Heart right ventricle (tissue), 16 donors: ENCODE data around the gene KCNQ1. TPM values are rescaled to one million over a fixed set of nuclear protein-coding genes. Genes with fewer than 3 reads are reported as not detected.

Experiments
- ATAC-seq, 8 donors: fragments of 200-7000 bp; cut with Tn5 transposase; one replicate each; pipeline ENCODE4 v1.9.1; 2020; ENCODE audit warnings: mild to moderate bottlenecking in 8 of 8, moderate library complexity in 8 of 8, moderate number of reproducible peaks in 1 of 8
- DNase-seq, 2 donors: peaks; one replicate each; pipeline ENCODE4 v3.0.0-alpha.2; 2020
- H3K27ac ChIP-seq, 10 donors: fragments of 200-600 bp; sonication (generic) in 2 of 10; one replicate each; pipeline versions ENCODE4 v1.5.0 to v1.8.0; 2020 to 2022; ENCODE audit warnings: mild to moderate bottlenecking in 3 of 10
- H3K27me3 ChIP-seq, 7 donors: fragments of 200-600 bp; one replicate each; pipeline ENCODE4 v1.8.0; 2021 to 2022; ENCODE audit warnings: mild to moderate bottlenecking in 2 of 7
- H3K36me3 ChIP-seq, 9 donors: fragments of 200-600 bp; sonication (generic) in 1 of 9; one replicate each; pipeline versions ENCODE4 v1.5.0 to v1.8.0; 2020 to 2022; ENCODE audit warnings: mild to moderate bottlenecking in 2 of 9
- H3K4me1 ChIP-seq, 9 donors: fragments of 200-600 bp; sonication (generic) in 1 of 9; one replicate each; pipeline versions ENCODE4 v1.5.0 to v1.8.0; 2020 to 2022; ENCODE audit warnings: mild to moderate bottlenecking in 4 of 9
- H3K4me3 ChIP-seq, 10 donors: fragments of 200-600 bp; sonication (generic) in 2 of 10; one replicate each; pipeline versions ENCODE4 v1.5.0 to v1.8.0; 2020 to 2022; ENCODE audit warnings: mild to moderate bottlenecking in 7 of 10, moderate library complexity in 2 of 10
- H3K9me3 ChIP-seq, 11 donors: fragments of 200-600 bp in 10 of 11; sonication (generic) in 2 of 11; one replicate each; pipeline versions ENCODE4 v1.5.0 to v1.8.0; 2013 to 2022; ENCODE audit warnings: mild to moderate bottlenecking in 2 of 11, control low read depth in 1 of 11, moderate library complexity in 1 of 11
- WGBS, 2 donors: extraction: QIAGEN DNeasy Blood & Tissue Kit; methylation state at CpG; one replicate each; pipeline ENCODE4 v1.1.7; 2013; ENCODE audit warnings: inconsistent platforms in 1 of 2; 5-methylcytosine and 5-hydroxymethylcytosine counted together
- intact Hi-C, 10 donors: fragments of 100-400 bp; cut with DNase I; formaldehyde crosslinking; loops; one replicate each; pipeline versions ENCODE4 v1.11.1 to v1.14.2; 2022
- polyA plus RNA-seq, 2 donors: library from polyadenylated mRNA; stranded (reverse); fragments of 200-250 nt; gene quantifications; one replicate each; pipeline ENCODE4 v1.2.3, GENCODE V29; 2013
- total RNA-seq, 10 donors: library from RNA; stranded (reverse); fragmentation: NEBNext Ultra II Directional in 3 of 10; extraction: Animal tissue kit (Norgen Biotek cat#: 25700) in 3 of 10; gene quantifications; one replicate each; pipeline versions ENCODE4 v1.2.1 to v1.2.4, GENCODE V29; 2021 to 2023
- TF ChIP-seq, protein P1 (sequence below), 9 donors: fragments of 200-600 bp; sonication (generic) in 2 of 9; IDR thresholded peaks; one replicate each; pipeline versions ENCODE4 v1.5.0 to v1.8.0; 2021 to 2022; ENCODE audit warnings: antibody characterized with exemption in 9 of 9, mild to moderate bottlenecking in 5 of 9, moderate library complexity in 1 of 9
- donor health status: Arrhythmogenic right ventricular cardiomyopathy.
- donor health status: ischemic (EF 13 %, LVEDD 7.1; RV severe dilation, severe dysfunction).
- donor health status: healthy with polysubstance abuse.
- donor health status: DM: no; HTN: yes; CAD: no.
- donor health status: DM: no; HTN: no; CAD: no.
- donor health status: ischemic (EF 25% LVEDD 6.9; RV normal size, moderate dysfunction).
- donor health status: ischemic (EF 25% LVEDD 5.7; RV mildly dilated, moderate dysfunction).
- donor health status: healthy.
- donor health status: DM: yes; HTN: yes; CAD: no.
- donor health status: Ischemic cardiomyopathy.
- donor health status: ischemic (EF 35%, LVEDD 5.7; RV mildly dilated, moderate dysfunction).
- donor health status: nonischemic (EF 11% LVEDD 7.7; RV severe dilation, severe dysfunction).
- donor health status: DM: yes; HTN: yes; CAD: no.
- donor health status: PGD.
- donor health status: ischemic (EF 29% LVEDD 5.4; RV normal size, mild dysfunction).
- donor health status: nonischemic (EF 23%, LVEDD 6.1; RV moderate dilation, normal function).

KCNQ1 gene
- total and polyA plus RNA-seq, 12 donors, result 19.9 to 48.2 (median 33.7) TPM

DNA sequence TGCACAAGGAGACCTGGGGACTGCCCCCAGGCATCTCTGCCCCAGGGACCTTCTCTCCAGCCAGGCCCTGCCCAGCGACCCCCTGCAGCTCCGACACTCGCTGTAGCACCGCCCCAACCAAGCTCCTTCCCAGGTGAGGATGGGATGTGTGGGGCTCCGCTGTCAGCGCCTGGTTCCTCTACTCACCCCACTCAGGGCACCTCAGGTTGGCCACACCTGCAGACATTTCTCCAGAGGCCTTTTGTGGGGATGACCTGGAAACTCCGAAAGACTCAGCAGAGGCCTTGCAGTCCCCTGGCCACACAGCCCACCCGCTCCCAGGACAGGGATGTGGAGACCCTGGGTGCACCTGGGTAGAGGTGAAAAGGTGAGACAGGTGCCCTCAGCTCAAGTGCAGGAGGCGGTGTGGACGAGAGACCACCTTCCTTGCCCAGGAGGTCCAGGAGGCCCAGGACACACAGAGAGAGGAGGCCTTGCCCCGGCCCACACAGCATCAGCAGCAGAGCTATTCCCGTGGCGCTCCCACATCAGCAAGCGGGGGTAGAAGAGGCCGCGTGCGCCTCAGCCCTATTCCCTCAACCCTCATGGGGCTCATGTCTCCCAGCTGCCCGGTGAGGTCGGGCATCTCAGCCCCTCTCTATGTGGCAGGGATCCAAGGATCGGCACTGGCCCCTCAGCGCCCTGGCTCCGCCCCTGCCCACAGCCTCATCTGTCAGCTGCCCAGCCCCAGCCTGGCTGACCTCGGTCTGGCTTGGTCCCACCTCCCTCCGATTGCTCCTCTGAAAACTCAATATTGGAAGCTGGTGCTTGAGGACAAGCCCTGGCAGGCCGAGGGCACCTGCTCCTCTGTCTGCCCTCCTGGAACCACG, 21.4 kb upstream of the KCNQ1 start:
- H3K36me3 ChIP-seq, result no peaks in the 10 kb centered on the region
- no peak for ATAC-seq
- peaks cover 0 to 18% (median 6%) of the 10 kb centered on the region in 7 donors for H3K27me3 ChIP-seq
- intact Hi-C loops, result no loop called here
- peak in 1 of 2 donors; percentile 12 for DNase-seq
- peaks cover 0 to 15% (median 9%) of the 10 kb centered on the region in 9 donors for H3K4me1 ChIP-seq
- H3K4me3 ChIP-seq, result no peak overlapping the region
- no peak overlapping the region for H3K27ac ChIP-seq
- TF ChIP-seq, protein P1, sequence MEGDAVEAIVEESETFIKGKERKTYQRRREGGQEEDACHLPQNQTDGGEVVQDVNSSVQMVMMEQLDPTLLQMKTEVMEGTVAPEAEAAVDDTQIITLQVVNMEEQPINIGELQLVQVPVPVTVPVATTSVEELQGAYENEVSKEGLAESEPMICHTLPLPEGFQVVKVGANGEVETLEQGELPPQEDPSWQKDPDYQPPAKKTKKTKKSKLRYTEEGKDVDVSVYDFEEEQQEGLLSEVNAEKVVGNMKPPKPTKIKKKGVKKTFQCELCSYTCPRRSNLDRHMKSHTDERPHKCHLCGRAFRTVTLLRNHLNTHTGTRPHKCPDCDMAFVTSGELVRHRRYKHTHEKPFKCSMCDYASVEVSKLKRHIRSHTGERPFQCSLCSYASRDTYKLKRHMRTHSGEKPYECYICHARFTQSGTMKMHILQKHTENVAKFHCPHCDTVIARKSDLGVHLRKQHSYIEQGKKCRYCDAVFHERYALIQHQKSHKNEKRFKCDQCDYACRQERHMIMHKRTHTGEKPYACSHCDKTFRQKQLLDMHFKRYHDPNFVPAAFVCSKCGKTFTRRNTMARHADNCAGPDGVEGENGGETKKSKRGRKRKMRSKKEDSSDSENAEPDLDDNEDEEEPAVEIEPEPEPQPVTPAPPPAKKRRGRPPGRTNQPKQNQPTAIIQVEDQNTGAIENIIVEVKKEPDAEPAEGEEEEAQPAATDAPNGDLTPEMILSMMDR (IDR thresholded peaks at IDR 0.05), result no peak
- WGBS, 2 donors, result 75 to 76% methylated on average over 26 of the region's 26 CpGs
- no peaks in the 10 kb centered on the region for H3K9me3 ChIP-seq

- Histone ChIP-seq H3K9me3 (no peaks in the 10 kb centered on the region), H3K4me1 (peaks cover 0 to 12% (median 6%) of the 10 kb centered on the region in 9 donors), H3K27me3 (peaks cover 0 to 18% (median 6%) of the 10 kb centered on the region in 7 donors), H3K36me3 (no peaks in the 10 kb centered on the region), H3K4me3 (no peak overlapping the region), H3K27ac (no peak overlapping the region)
- DNase-seq (peak in 1 of 2 donors; percentile 14), ATAC-seq (no peak)
- WGBS, 2 donors, result 77 to 88% methylated on average over 28 of the region's 28 CpGs
- TF ChIP-seq, protein P1 (IDR thresholded peaks at IDR 0.05), result no peak
- intact Hi-C loops, result loop anchor here in 4 of 10 donors (5.0 kb wide), 2 partner anchors 462 to 467 kb away; partner anchors contain the start of gene CDKN1C (in 2 of the 4)
Measured at GRCh38 chr11:2424811-2425495, 19.9 kb upstream of the KCNQ1 start.

- peaks cover 0 to 18% (median 6%) of the 10 kb centered on the region in 7 donors for H3K27me3 ChIP-seq
- H3K9me3 ChIP-seq, result no peaks in the 10 kb centered on the region
- no peak for ATAC-seq
- TF ChIP-seq, protein P1 (IDR thresholded peaks at IDR 0.05), result no peak
- H3K27ac ChIP-seq, result no peak overlapping the region
- H3K36me3 ChIP-seq, result no peaks in the 10 kb centered on the region
- H3K4me1 ChIP-seq, result peaks cover 0 to 6% (median 4%) of the 10 kb centered on the region in 9 donors
- 78 to 95% methylated on average over 8 of the region's 8 CpGs for WGBS, 2 donors
- no peak overlapping the region for H3K4me3 ChIP-seq
- peak in 1 of 2 donors; percentile 11 for DNase-seq
- intact Hi-C loops, result loop anchor here in 4 of 10 donors (5.0 kb wide), 2 partner anchors 462 to 467 kb away; partner anchors contain the start of gene CDKN1C (in 2 of the 4)
Measured at GRCh38 chr11:2425506-2425905, 19.3 kb upstream of the KCNQ1 start.

DNA sequence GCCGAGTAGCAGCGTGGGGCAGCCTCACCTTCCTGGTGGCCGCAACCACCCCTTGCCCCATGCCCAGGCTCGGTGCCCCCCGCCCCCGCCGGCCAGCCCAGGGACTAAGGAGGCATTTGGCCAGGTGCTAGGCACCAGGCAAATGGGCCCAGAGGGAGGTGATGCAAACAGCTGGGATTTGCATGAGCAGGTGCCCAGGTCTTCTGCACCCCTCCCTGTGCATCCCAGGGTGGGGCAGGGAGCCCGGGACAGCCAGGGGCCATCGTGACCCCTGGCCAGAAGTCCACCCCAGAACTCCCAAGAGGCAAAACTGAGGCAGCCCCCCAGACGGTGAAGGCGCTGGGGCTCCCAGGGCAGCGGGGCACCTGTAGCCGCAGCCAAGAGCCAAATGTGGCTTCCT, 18.6 kb upstream of the KCNQ1 start:
- ATAC-seq, result no peak
- TF ChIP-seq, protein P1 (IDR thresholded peaks at IDR 0.05), result no peak
- Histone ChIP-seq H3K9me3 (no peaks in the 10 kb centered on the region), H3K27ac (no peak overlapping the region), H3K4me1 (no peaks in the 10 kb centered on the region), H3K36me3 (no peaks in the 10 kb centered on the region), H3K4me3 (no peak overlapping the region), H3K27me3 (peaks cover 0 to 13% (median 1%) of the 10 kb centered on the region in 7 donors)
- WGBS, 2 donors, result 88 to 94% methylated on average over 13 of the region's 13 CpGs
- peak in 1 of 2 donors; percentile 11 for DNase-seq
- intact Hi-C loops, result loop anchor here in 4 of 10 donors (5.0 kb wide), 2 partner anchors 461 to 466 kb away; partner anchors contain the start of gene CDKN1C (in 2 of the 4)
